Measurements from ENCODE around the gene VAMP5. TPM values are rescaled to one million over a fixed set of nuclear protein-coding genes. Genes with fewer than 3 reads are reported as not detected.
"Not testable (repeated sequence)": the region's sequence is repeated elsewhere in the genome, so short reads cannot be mapped to it uniquely, and the experiment has no call there.

The VAMP5 gene
- total RNA-seq, 1 donor from 2014 or later: 25.0 TPM

- DNase-seq (ENCODE audit: low read depth): no peak
- no peak overlapping the region for H3K4me3 ChIP-seq (ENCODE audit: low read depth, low read length)
- TF ChIP-seq, protein P1, sequence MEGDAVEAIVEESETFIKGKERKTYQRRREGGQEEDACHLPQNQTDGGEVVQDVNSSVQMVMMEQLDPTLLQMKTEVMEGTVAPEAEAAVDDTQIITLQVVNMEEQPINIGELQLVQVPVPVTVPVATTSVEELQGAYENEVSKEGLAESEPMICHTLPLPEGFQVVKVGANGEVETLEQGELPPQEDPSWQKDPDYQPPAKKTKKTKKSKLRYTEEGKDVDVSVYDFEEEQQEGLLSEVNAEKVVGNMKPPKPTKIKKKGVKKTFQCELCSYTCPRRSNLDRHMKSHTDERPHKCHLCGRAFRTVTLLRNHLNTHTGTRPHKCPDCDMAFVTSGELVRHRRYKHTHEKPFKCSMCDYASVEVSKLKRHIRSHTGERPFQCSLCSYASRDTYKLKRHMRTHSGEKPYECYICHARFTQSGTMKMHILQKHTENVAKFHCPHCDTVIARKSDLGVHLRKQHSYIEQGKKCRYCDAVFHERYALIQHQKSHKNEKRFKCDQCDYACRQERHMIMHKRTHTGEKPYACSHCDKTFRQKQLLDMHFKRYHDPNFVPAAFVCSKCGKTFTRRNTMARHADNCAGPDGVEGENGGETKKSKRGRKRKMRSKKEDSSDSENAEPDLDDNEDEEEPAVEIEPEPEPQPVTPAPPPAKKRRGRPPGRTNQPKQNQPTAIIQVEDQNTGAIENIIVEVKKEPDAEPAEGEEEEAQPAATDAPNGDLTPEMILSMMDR (conservative IDR thresholded peaks at IDR 0.05; ENCODE audit: low read depth, low read length): no peak
These were observed 14.5 kb downstream of the VAMP5 start for GRCh38 chr2:85598594-85599340.

- DNase-seq (ENCODE audit: low read depth): no peak
- H3K4me3 ChIP-seq (ENCODE audit: low read depth, low read length): no peak overlapping the region
- TF ChIP-seq, protein P1 (conservative IDR thresholded peaks at IDR 0.05; ENCODE audit: low read depth, low read length): no peak
These were observed 15.4 kb downstream of the VAMP5 start for GRCh38 chr2:85599468-85600234.

DNA sequence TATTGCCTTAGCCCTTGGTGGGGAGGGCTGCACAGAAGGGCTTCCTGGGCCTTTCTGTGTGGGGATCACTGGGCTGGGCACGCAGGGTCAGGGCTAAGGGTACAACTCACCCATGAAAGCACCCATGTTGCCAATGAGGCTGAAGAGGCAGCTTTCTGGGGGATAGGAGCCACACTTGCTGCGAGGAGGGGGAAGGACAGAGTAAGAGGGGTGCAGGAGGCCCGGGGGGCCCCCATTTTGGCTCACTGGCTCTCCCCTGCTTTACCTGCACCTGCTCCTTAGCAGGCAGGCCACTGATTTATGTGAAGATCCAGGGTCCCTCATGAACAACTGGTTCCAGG is 16.0 kb downstream of the VAMP5 start:
- DNase-seq (ENCODE audit: low read depth): no peak
- TF ChIP-seq, protein P1 (conservative IDR thresholded peaks at IDR 0.05; ENCODE audit: low read depth, low read length): no peak
- no peak overlapping the region for H3K4me3 ChIP-seq (ENCODE audit: low read depth, low read length)

DNA sequence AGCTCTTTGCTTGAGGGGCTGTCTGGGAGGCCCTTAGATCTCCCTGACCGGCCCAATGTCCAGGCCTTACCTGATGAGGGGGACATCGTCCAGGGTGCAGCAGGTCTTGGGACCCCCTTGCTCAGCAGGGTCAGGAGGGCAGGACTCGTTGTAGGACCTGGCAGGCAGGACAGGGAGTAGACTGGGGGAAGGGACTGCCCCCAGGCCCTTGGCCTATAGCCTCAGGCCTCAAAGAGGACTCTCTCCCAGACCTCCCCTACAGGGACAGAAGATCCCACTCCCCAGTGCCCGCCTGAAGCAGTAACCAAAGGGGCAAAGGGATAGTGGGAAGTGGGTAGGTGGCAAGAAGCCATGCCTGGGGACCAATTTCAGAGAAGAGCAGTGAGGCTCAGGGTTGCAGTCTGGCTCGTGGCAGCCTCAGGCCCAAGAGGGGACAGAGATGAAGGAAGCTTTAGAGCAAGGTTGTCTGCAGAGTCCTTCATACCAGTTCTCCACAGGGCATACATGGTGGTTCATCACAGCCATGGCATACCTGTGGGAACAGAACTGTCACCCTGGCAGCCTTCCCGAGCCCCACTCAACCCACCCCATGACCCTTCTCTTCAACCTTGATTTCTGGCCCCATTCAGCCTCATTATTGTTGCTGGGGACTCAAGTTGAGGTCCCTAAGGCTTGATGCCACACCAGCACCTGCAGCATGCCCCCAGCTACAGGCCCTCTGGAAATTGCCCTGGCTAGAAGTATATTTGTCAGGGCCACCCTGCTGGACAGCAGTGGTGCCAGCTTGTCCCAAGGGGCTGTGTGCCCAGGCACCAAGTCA is 16.9 kb downstream of the VAMP5 start:
- TF ChIP-seq, protein P1 (conservative IDR thresholded peaks at IDR 0.05; ENCODE audit: low read depth, low read length): no peak
- peak overlapping the region; percentile 83 for H3K4me3 ChIP-seq (ENCODE audit: low read depth, low read length)
- DNase-seq (ENCODE audit: low read depth): no peak

DNA sequence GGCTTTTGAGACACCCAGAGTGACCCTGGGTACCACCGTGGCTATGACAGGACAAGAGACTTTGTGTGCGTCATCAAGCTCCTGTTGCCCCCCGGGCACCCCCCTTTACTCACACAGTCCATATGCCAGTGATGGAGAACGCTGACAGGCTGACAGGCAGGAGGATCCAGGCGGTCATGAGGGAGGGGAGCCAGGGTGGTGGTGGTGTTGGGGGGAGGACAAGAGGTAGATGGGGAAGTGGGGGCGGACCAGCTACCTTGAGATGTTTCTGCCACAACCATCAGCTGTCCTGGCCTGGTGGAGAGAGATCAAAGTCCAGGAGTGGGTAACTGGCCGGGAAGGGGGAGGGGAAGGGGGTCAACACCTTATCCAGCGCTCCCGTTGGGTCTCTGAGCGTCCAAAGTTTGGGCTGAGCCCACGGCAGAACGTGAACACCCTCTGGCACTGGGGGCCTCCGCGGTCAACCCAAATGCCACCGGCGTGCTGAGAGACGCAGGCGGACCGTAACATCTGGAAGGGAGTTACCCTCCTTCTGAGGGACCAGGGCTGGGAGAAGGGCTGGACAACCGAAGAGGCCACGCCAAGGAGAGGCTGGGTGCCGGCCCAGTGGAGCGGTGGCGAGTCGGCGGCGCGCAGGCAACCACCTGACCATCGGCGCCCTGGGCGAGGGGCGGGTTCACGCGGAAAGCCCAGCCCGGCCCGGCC is 17.7 kb downstream of the VAMP5 start:
- H3K4me3 ChIP-seq (ENCODE audit: low read depth, low read length): peak overlapping the region; percentile 83
- DNase-seq (ENCODE audit: low read depth): no peak
- TF ChIP-seq, protein P1 (conservative IDR thresholded peaks at IDR 0.05; ENCODE audit: low read depth, low read length): no peak

- DNase-seq (ENCODE audit: low read depth): no peak
These were observed 18.4 kb downstream of the VAMP5 start, which contains the start of gene TMEM150A for GRCh38 chr2:85602476-85603234. TSS of gene TMEM150A (minus strand) at chr2:85602698. CDS start at chr2:85601948, 750 bp downstream.

GRCh38 chr2:85604133-85604444 is 19.9 kb downstream of the VAMP5 start:
- H3K4me3 ChIP-seq (ENCODE audit: low read depth, low read length): peak overlapping the region; percentile 83
- DNase-seq (ENCODE audit: low read depth): not testable (repeated sequence)

More at GRCh38 chr2:85602476-85603234, 18.4 kb downstream of the VAMP5 start, which contains the start of gene TMEM150A:
- TF ChIP-seq, protein P1 (conservative IDR thresholded peaks at IDR 0.05; ENCODE audit: low read depth, low read length): peak; percentile 29
- H3K4me3 ChIP-seq (ENCODE audit: low read depth, low read length): peak within 1 kb of the TSS; percentile 83
